GM06990 (cell line): Measurements from ENCODE around the gene COL23A1.

Experiments used
- DNase-seq: peaks from one replicate; pipeline ENCODE4 v3.0.0-alpha.2; 2011; ENCODE audit not compliant: insufficient read length; ENCODE audit errors: extremely low read depth
- H3K27me3 ChIP-seq: replicated peaks from 2 replicates; pipeline ENCODE4 v1.6.0; 2011; ENCODE audit warnings: low read length; ENCODE audit not compliant: control insufficient read depth, insufficient read depth
- H3K36me3 ChIP-seq: 2 replicates; pipeline ENCODE4 v1.5.1; 2011; ENCODE audit warnings: low read length; ENCODE audit not compliant: control insufficient read depth, insufficient read depth
- H3K4me3 ChIP-seq: replicated peaks from 2 replicates; pipeline ENCODE4 v1.5.1; 2011; ENCODE audit warnings: low read depth, mild to moderate bottlenecking, control low read depth, low read length
- CTCF ChIP-seq: IDR thresholded peaks from 2 replicates; pipeline ENCODE4 v1.5.1; 2011; ENCODE audit warnings: low read length, control low read depth, mild to moderate bottlenecking, inconsistent platforms; ENCODE audit not compliant: insufficient read depth, poor library complexity, severe bottlenecking

COL23A1 gene

GRCh38 chr5:178520851-178521250 lies 69.3 kb downstream of the COL23A1 start:
- TF ChIP-seq CTCF = no peak
- H3K27me3 ChIP-seq = no peaks in the 10 kb centered on the region
- DNase-seq = no peak
- no peaks in the 10 kb centered on the region for H3K36me3 ChIP-seq
- no peak overlapping the region for H3K4me3 ChIP-seq

GRCh38 chr5:178519804-178520203 lies 70.4 kb downstream of the COL23A1 start:
- no peaks in the 10 kb centered on the region for H3K36me3 ChIP-seq
- H3K27me3 ChIP-seq = no peaks in the 10 kb centered on the region
- no peak overlapping the region for H3K4me3 ChIP-seq
- TF ChIP-seq CTCF = no peak
- no peak for DNase-seq

- no peak for DNase-seq
- Histone ChIP-seq H3K4me3 (no peak overlapping the region), H3K36me3 (no peaks in the 10 kb centered on the region), H3K27me3 (no peaks in the 10 kb centered on the region)
- TF ChIP-seq CTCF = no peak
Measured at GRCh38 chr5:178519155-178519554, 71.0 kb downstream of the COL23A1 start.

GRCh38 chr5:178516504-178517235 lies 73.5 kb downstream of the COL23A1 start:
- TF ChIP-seq CTCF = no peak
- DNase-seq = no peak
- Histone ChIP-seq H3K27me3 (no peaks in the 10 kb centered on the region), H3K36me3 (no peaks in the 10 kb centered on the region), H3K4me3 (no peak overlapping the region)

- Histone ChIP-seq H3K4me3 (no peak overlapping the region), H3K27me3 (no peaks in the 10 kb centered on the region), H3K36me3 (no peaks in the 10 kb centered on the region)
- no peak for DNase-seq
- no peak for TF ChIP-seq CTCF
Measured at GRCh38 chr5:178515776-178516503, 74.3 kb downstream of the COL23A1 start.
